GM19452 (cell line): ENCODE results near the gene MYOM1.

ENCODE experiments used
- ATAC-seq: cut with Tn5 transposase; IDR thresholded peaks from one replicate; pipeline ENCODE4 v1.9.1; 2021; ENCODE audit not compliant: unreplicated experiment

The MYOM1 gene

DNA sequence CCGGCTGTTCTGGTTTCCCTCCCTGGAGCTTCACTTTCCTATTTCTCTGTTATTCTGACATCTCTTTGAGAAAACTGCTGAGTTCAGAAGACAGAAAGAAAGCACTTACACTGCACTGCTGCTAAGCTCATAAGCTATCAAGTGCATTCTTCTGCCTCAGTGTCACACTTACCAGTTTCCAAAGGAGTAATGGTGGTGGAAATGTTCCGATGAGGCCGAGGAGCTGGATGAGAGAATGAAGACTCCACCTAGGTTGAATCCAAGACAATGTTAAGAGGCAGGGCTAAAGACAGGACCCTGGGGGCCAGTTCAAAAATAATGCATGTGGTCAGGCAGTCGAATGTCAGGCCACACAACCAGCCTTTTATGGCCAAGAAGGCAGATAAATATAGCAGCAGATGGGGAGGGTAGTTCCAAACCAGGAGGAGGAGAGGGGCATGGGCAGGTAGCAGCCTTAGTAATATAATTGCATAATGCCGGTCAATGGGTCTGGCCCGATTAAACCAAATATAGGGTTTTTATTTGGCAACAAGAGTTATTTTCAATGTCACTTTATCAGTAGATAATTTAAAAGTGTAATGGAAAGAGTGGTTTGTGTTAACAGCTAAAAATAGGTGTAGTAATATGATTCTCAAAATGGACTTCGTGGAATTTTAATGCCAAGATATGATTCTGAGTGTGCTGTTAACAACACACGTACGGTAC, at the start of gene MYOM1:
Gene MYOM1 (minus strand): TSS at position 338 of the 705 bp plus-strand sequence. CDS start 4,745 bp downstream, outside the sequence.
- no peak for ATAC-seq

- no peak for ATAC-seq
These were observed 49.6 kb upstream of the MYOM1 start for GRCh38 chr18:3269241-3269913.

- no peak for ATAC-seq
These were observed 48.5 kb upstream of the MYOM1 start for GRCh38 chr18:3268306-3268705.

- no peak for ATAC-seq
These were observed 46.4 kb upstream of the MYOM1 start for GRCh38 chr18:3266062-3266608.

GRCh38 chr18:3265564-3266033, 45.8 kb upstream of the MYOM1 start:
- no peak for ATAC-seq

DNA sequence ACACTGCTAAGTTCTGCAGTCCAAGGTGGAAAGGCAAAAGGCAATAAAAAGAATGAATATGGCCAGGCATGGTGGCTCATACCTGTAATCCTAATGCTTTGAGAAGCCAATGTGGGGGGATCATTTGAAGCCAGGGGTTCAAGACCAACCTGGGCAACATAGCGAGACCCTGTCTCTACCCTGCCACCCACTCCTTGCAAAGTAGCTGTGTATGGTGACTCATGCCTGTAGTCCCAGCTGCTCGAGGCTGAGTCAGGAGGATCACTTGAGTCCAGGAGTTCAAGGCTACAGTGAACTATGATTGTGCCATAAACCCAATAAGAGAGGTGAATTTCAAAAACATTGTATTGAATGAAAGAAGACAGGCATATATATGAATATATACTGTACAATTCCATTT, 44.6 kb upstream of the MYOM1 start:
- ATAC-seq, result no peak

DNA sequence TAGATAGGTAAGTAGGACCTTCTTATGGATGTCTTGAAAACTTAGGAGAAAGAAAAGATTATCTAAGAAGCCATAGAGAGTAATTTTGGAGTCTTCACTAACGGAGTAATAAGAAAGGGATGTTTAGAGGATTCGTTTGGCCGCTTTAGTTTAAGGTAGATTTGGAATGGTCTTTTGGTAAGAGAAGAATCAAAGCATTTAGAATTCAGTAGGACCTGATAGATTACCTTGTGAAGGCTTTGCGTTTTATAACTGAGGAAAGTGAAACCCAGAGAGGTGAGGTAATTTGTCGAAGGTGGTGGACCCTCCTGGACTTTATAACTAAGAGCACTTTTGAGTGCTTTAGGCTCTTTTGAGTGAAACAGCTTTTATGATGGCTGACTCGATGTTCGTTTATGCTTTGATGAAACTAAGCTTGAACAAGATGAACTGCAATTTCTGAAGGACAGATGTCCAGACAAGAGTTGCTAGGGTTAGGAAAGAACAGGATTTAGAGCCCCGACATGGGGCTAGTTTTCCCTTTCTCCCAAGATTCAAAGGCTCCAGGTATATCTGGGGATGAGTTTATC, 43.4 kb upstream of the MYOM1 start:
- no peak for ATAC-seq

DNA sequence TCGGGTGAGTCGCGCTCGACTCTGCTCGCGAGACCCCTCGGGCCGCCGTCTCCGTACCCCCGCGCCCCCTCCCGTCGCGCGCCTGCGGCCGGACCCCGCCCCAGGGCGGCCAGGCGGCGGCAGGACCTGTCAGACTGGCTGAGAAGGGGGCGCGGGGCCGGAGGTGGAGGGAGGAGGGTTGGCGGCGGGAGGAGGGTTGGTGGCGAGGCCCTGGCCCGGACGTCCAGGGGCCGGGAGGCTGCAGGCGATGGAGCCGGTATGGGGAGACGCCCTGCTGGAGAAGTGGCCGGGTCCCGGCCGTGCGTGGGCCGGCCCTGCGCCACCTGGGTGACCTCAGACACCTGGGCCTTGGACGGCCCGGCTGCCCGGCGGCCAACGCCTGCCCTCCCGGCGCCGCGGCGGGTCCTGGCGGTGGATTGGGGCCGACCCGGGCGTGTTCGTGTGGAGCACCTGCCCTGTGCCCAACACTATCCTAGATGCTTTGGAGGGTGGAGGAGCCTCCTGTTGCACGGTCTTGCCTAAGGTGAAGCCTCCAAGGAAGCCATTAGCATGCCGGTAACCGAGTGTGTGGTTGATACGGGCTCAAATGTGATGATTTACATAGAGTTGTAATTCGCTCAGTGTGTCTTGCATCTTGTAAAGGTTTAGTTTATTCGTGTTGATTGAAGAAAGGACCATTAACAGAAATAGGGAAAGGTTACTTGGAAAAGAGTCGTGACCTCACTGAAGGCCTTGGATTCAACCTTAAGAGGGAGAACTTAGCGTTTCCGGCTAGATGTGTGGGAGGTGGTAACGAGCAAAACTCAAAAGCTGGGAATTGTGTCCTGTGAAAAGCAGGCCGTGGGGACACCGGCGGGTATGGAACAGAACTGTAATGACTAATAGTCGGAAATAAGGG, 42.7 kb upstream of the MYOM1 start:
- ATAC-seq, result peak; percentile 45

DNA sequence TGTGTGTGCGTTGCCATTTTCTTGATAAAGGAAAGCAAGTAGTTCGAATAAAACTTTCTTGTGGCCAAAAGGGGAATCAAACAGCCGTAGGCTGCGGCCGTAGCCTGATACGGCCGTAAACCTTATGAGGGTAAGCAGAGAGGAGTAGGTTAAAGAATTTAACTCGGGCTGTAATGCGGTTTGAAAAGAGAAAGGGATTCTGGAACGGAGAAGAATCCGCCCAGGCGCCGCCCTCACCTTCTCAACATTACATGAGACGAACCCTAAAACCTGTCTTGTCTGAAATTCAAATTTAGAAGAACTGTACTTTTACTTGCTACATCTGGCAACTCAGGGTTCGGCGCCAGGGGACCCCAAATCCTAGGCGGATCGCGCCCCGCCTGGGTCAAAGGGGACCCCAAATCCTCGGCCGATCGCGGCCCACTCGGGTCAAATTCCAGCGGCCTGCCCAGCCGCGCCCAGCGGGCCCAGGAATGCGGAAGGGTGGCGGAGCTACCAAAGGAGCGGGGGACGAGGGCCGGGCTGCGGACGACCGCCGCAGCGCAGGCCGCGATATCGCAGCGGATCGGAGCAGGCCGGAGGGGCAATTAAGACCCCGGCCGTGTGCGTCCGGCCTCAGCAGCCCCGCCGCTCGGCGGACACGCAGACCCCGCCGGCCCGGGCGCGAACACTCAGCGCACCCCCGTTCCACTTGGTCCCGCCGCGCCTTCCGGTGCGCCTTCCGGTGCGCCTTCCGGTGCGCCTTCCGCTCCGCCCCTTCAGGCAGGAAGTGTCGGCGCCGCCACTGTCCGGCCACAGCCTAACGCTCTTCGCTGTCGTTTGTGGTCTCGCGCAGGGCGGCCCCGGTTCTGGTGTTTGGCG, 41.8 kb upstream of the MYOM1 start, which contains the start of gene MYL12B:
Gene MYL12B (plus strand): TSS at position 761 of the 861 bp plus-strand sequence. CDS start 10,766 bp downstream, outside the sequence.
- peak; percentile 86 for ATAC-seq

- ATAC-seq, result no peak
These were observed 41.2 kb upstream of the MYOM1 start for GRCh38 chr18:3260995-3261372.

GRCh38 chr18:3257627-3258120, 37.9 kb upstream of the MYOM1 start:
- no peak for ATAC-seq

GRCh38 chr18:3256693-3257626, 37.2 kb upstream of the MYOM1 start:
- ATAC-seq, result no peak

DNA sequence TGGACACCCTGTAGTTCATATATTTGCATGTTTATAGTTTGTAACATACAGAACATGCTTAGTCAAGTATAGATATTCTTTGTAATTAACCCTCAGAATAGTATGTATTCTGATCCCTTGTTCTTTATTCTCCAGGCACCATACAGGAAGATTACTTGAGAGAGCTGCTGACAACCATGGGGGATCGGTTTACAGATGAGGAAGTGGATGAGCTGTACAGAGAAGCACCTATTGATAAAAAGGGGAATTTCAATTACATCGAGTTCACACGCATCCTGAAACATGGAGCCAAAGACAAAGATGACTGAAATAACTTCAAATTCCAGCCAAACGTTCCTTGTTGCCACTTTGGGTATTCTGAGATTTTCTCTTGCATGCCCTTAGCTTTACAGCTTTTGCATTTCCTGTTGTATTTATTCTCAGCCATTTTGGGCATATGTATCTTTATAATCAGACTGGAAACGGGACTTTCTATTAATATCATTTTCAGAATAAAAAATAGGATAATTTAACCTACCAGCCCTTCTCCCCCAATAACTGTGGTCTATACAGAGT, 35.9 kb upstream of the MYOM1 start:
- ATAC-seq, result no peak

GRCh38 chr18:3254725-3255124, 35.0 kb upstream of the MYOM1 start:
- no peak for ATAC-seq

DNA sequence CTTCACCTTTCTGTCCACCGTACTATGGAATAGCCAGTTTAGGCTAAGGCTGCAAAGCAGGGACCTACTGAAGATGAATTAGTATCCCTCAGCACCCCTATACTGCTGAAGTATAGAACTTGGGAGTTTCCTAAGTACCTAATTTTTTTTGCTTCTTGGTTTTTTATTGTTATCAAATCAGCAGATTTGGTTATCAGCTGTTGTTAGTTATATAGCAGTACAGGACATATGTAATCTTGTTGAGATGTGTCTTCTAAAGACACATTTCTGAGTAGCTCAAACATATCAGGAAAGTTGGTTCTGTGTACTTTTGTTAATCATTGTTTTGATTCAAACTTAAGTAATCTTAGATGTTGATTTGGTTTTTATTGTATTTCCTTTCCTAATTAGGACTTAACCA, 33.1 kb upstream of the MYOM1 start:
- ATAC-seq, result no peak

GRCh38 chr18:3251963-3252277, 32.2 kb upstream of the MYOM1 start:
- ATAC-seq, result no peak

- no peak for ATAC-seq
These were observed 31.6 kb upstream of the MYOM1 start for GRCh38 chr18:3251249-3251962.
